ENCODE data around the gene NT5C2.

DNA sequence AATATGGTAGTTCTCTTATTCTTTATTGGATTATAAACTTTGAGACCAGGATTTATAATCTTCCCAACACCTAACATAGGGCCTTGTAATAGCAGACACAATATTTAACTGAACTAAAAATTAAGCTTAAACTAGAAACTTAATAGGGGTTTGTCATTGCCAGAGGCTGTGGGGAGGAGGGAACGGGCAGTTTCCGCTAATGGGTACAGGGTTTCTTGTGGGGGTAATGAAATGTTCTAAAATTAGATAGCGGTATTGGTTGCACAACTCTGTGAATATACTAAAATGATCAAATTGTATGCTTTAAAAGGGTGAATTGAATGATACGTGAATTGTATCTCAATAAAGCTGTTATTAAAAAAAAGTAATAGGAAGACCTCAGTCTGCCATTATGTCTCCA is 45.4 kb downstream of the NT5C2 start:
- TF ChIP-seq EZH2 (IDR thresholded peaks at IDR 0.05; ENCODE audit: insufficient read depth, poor library complexity, severe bottlenecking) (no peak), EZH2phosphoT487 (IDR thresholded peaks at IDR 0.05; ENCODE audit: insufficient read depth, low read depth) (no peak)

Measured in GM23248 (cell line).